PC-9 (cell line): ENCODE data around the gene LARP4. TPM values are rescaled to one million over a fixed set of nuclear protein-coding genes. Genes with fewer than 3 reads are reported as not detected.

Experiments used
- BruUV-seq: library from RNA; stranded (reverse); fragments of 400-500 nt; replicated peaks from 2 replicates; lab custom pipeline; 2021; lab: Mats Ljungman, UMichigan
- CTCF ChIA-PET: fragments of 300-600 bp; sonication (Branson Sonifier 250); formaldehyde crosslinking; loops from one replicate; lab custom pipeline; 2022; ENCODE audit warnings: antibody characterized with exemption; lab: Charles Lee
- POLR2A ChIA-PET: fragments of 300-600 bp; sonication (Branson Sonifier 250); formaldehyde crosslinking; loops from one replicate; lab custom pipeline; 2022; ENCODE audit warnings: antibody characterized with exemption; ENCODE audit not compliant: unreplicated experiment; lab: Charles Lee
- DNase-seq, 2 experiments: peaks; one replicate each; pipeline versions ENCODE4 v3.0.0 to v3.0.0-alpha.2; 2015 to 2022; ENCODE audit warnings: mixed read lengths in 1 of 2
- H2AFZ ChIP-seq: fragments of 200-600 bp; sonication (generic); 2 replicates; pipeline ENCODE4 v1.8.1; 2017; ENCODE audit warnings: antibody characterized with exemption
- H3F3A ChIP-seq: fragments of 200-600 bp; sonication (generic); 2 replicates; pipeline ENCODE4 v1.8.1; 2017; ENCODE audit warnings: antibody characterized with exemption, mild to moderate bottlenecking, low read depth; ENCODE audit not compliant: insufficient read depth
- H3K27ac ChIP-seq: fragments of 200-600 bp; sonication (generic); 2 replicates; pipeline ENCODE4 v1.6.1; 2016; ENCODE audit warnings: mixed run types
- H3K27me3 ChIP-seq: fragments of 200-600 bp; sonication (generic); 2 replicates; pipeline ENCODE4 v1.6.1; 2016; ENCODE audit warnings: low read depth, mixed run types; ENCODE audit not compliant: insufficient read depth
- H3K36me3 ChIP-seq: fragments of 200-600 bp; sonication (generic); 2 replicates; pipeline ENCODE4 v1.6.1; 2016; ENCODE audit warnings: low read depth, mixed run types
- H3K4me1 ChIP-seq: fragments of 200-600 bp; sonication (generic); replicated peaks from 2 replicates; pipeline ENCODE4 v1.6.1; 2016; ENCODE audit warnings: mixed run types; ENCODE audit not compliant: insufficient read depth
- H3K4me2 ChIP-seq: fragments of 200-600 bp; sonication (generic); 2 replicates; pipeline ENCODE4 v1.6.1; 2017; ENCODE audit warnings: mixed run types
- H3K4me3 ChIP-seq: fragments of 200-600 bp; sonication (generic); 2 replicates; pipeline ENCODE4 v1.6.1; 2016; ENCODE audit warnings: mixed run types
- H3K79me2 ChIP-seq: fragments of 200-600 bp; sonication (generic); 2 replicates; pipeline ENCODE4 v1.6.1; 2017; ENCODE audit warnings: low read depth, mixed run types
- H3K9me2 ChIP-seq: fragments of 200-600 bp; sonication (generic); 2 replicates; pipeline ENCODE4 v1.8.1; 2017; ENCODE audit warnings: mild to moderate bottlenecking; ENCODE audit not compliant: insufficient read depth
- H3K9me3 ChIP-seq: fragments of 200-600 bp; sonication (generic); 2 replicates; pipeline ENCODE4 v1.8.1; 2016; ENCODE audit warnings: low read depth; ENCODE audit not compliant: insufficient read depth
- H4K20me1 ChIP-seq: fragments of 200-600 bp; sonication (generic); 2 replicates; pipeline ENCODE4 v1.8.1; 2017; ENCODE audit not compliant: insufficient read depth
- CTCF ChIP-seq: fragments of 200-600 bp; sonication (generic); conservative IDR thresholded peaks from 2 replicates; pipeline ENCODE4 v1.6.1; 2017; ENCODE audit warnings: mixed run types, antibody characterized with exemption, mild to moderate bottlenecking, moderate library complexity
- EZH2 ChIP-seq: fragments of 200-600 bp; sonication (generic); IDR thresholded peaks from 2 replicates; pipeline ENCODE4 v1.8.0; 2017; ENCODE audit warnings: antibody characterized with exemption, low read depth
- intact Hi-C: fragments of 100-400 bp; cut with micrococcal nuclease; formaldehyde crosslinking; loops from one replicate; pipeline ENCODE4 v1.10.0; 2022; ENCODE audit not compliant: unreplicated experiment
- total RNA-seq: library from RNA; stranded (reverse); gene quantifications from 2 replicates; pipeline ENCODE4 v1.2.3, GENCODE V29; 2021

Gene LARP4
- total RNA-seq, 1 experiment from 2014 or later: 74.2 TPM

- no peaks in the 10 kb centered on the region for H3K9me3 ChIP-seq
These were observed 1.7 kb downstream of the LARP4 start for GRCh38 chr12:50402264-50403000.

GRCh38 chr12:50403001-50403440, 2.3 kb downstream of the LARP4 start:
- no peak for DNase-seq
- H4K20me1 ChIP-seq: peaks cover 20% of the 10 kb centered on the region
- no peak overlapping the region for H2AFZ ChIP-seq
- intact Hi-C loops: loop anchor here (5.0 to 10.0 kb wide), 3 partner anchors 76 to 318 kb away; partner anchors contain the start of gene SMARCD1
- CTCF ChIA-PET: no interaction called here
- H3K9me2 ChIP-seq: no peaks in the 10 kb centered on the region
- no peak for TF ChIP-seq CTCF
- no peak for TF ChIP-seq EZH2
- H3K4me1 ChIP-seq: peaks cover 35% of the 10 kb centered on the region
- peaks cover 59% of the 10 kb centered on the region for H3F3A ChIP-seq
- BruUV-seq: no TSS peak
- H3K27me3 ChIP-seq: no peaks in the 10 kb centered on the region
- 0 out of 2 replicates have a peak, but pooled peaks cover 7% of the 10 kb centered on the region for H3K36me3 ChIP-seq
- H3K4me3 ChIP-seq: peak overlapping the region; percentile 83
- H3K9me3 ChIP-seq: no peaks in the 10 kb centered on the region
- POLR2A ChIA-PET: no interaction called here
- peak overlapping the region; percentile 89 for H3K4me2 ChIP-seq
- peaks cover 72% of the 10 kb centered on the region for H3K79me2 ChIP-seq
- H3K27ac ChIP-seq: peak overlapping the region; percentile 88; the same call in 1 of the 2 replicates

More at GRCh38 chr12:50402264-50403000, 1.7 kb downstream of the LARP4 start:
- peak in 1 of 2 experiments; percentile 35 for DNase-seq
- no peaks in the 10 kb centered on the region for H3K27me3 ChIP-seq
- peaks cover 53% of the 10 kb centered on the region for H3F3A ChIP-seq
- H3K4me3 ChIP-seq: peak overlapping the region; percentile 83
- H2AFZ ChIP-seq: no peak overlapping the region
- POLR2A ChIA-PET: no interaction called here
- BruUV-seq: no TSS peak
- peak overlapping the region; percentile 88 for H3K27ac ChIP-seq
- TF ChIP-seq EZH2 (no peak), CTCF (no peak)
- H3K36me3 ChIP-seq: 0 out of 2 replicates have a peak, but pooled peaks cover 7% of the 10 kb centered on the region
- intact Hi-C loops: loop anchor here (5.0 to 10.0 kb wide), 3 partner anchors 75 to 318 kb away; partner anchors contain the start of gene SMARCD1
- peaks cover 35% of the 10 kb centered on the region for H3K4me1 ChIP-seq
- peaks cover 66% of the 10 kb centered on the region for H3K79me2 ChIP-seq
- peak overlapping the region; percentile 89 for H3K4me2 ChIP-seq
- CTCF ChIA-PET: no interaction called here
- H3K9me2 ChIP-seq: no peaks in the 10 kb centered on the region
- H4K20me1 ChIP-seq: peaks cover 19% of the 10 kb centered on the region

GRCh38 chr12:50404307-50404706, 3.6 kb downstream of the LARP4 start:
- Histone ChIP-seq H3K4me2 (peak overlapping the region; percentile 89; the same call in 1 of the 2 replicates), H3K9me3 (no peaks in the 10 kb centered on the region), H4K20me1 (peaks cover 27% of the 10 kb centered on the region), H3K36me3 (0 out of 2 replicates have a peak, but pooled peaks cover 7% of the 10 kb centered on the region), H3K27me3 (no peaks in the 10 kb centered on the region), H3K9me2 (no peaks in the 10 kb centered on the region), H3K4me1 (peaks cover 35% of the 10 kb centered on the region), H3F3A (peaks cover 64% of the 10 kb centered on the region), H3K27ac (peak overlapping the region; percentile 82), H3K4me3 (no peak overlapping the region), H3K79me2 (peaks cover 85% of the 10 kb centered on the region), H2AFZ (no peak overlapping the region)
- BruUV-seq: no TSS peak
- intact Hi-C loops: loop anchor here (5.0 to 10.0 kb wide), 3 partner anchors 77 to 320 kb away; partner anchors contain the start of gene SMARCD1
- ChIA-PET POLR2A (interaction anchor here (0.5 kb wide), 1 partner anchor 124 kb away, joined by 10 read pairs; no protein-coding TSS in a partner anchor), CTCF (interaction anchor here (0.7 kb wide), 1 partner anchor 23 kb away, joined by 10 read pairs; no protein-coding TSS in a partner anchor)
- TF ChIP-seq CTCF (no peak), EZH2 (no peak)
- peak in 1 of 2 experiments; percentile 35 for DNase-seq
